K562 (cell line): ENCODE results near the gene UBE2M. TPM values are rescaled to one million over a fixed set of nuclear protein-coding genes. Genes with fewer than 3 reads are reported as not detected.

Source experiments
- ARNT ChIP-seq, 2 experiments: fragments of 450-650 bp; IDR thresholded peaks; 2 replicates each; pipeline ENCODE4 v1.6.1; 2016; ENCODE audit warnings: mild to moderate bottlenecking in 1 of 2
- CTCFL ChIP-seq: IDR thresholded peaks from 2 replicates; pipeline ENCODE4 v1.6.1; 2011; ENCODE audit warnings: borderline replicate concordance, low read depth, mild to moderate bottlenecking, moderate library complexity, low read length; ENCODE audit not compliant: insufficient read depth, poor library complexity, severe bottlenecking
- GABPB1 ChIP-seq: sonication (generic); formaldehyde crosslinking; IDR thresholded peaks from 2 replicates; pipeline ENCODE4 v1.8.0; 2022; ENCODE audit warnings: mild to moderate bottlenecking, missing genetic modification reagents
- GTF2F1 ChIP-seq: IDR thresholded peaks from 2 replicates; pipeline ENCODE4 v1.6.1; 2011; ENCODE audit warnings: low read depth, low read length, improper control_type of control experiment
- HDAC2 ChIP-seq: fragments of 450-650 bp; IDR thresholded peaks from 2 replicates; pipeline ENCODE4 v1.6.1; 2016; ENCODE audit warnings: mild to moderate bottlenecking
- KDM5B ChIP-seq: fragments of 200-600 bp; sonication (generic); IDR thresholded peaks from 2 replicates; pipeline ENCODE4 v1.6.1; 2012; ENCODE audit warnings: low read depth, mild to moderate bottlenecking, moderate library complexity, low read length, control low read depth, inconsistent platforms; ENCODE audit not compliant: insufficient replicate concordance
- KLF6 ChIP-seq: fragments of 250-450 bp; sonication (Bioruptor Pico); IDR thresholded peaks from 2 replicates; pipeline ENCODE4 v1.4.0; 2020; ENCODE audit warnings: mild to moderate bottlenecking, moderate library complexity, borderline replicate concordance
- LCOR ChIP-seq: sonication (generic); formaldehyde crosslinking; IDR thresholded peaks from 2 replicates; pipeline ENCODE4 v1.8.0; 2022; ENCODE audit warnings: mild to moderate bottlenecking, missing genetic modification reagents
- MEF2A ChIP-seq: IDR thresholded peaks from 2 replicates; pipeline ENCODE4 v1.6.1; 2011; ENCODE audit warnings: low read depth, mild to moderate bottlenecking, low read length, moderate library complexity; ENCODE audit not compliant: control insufficient read depth
- MYNN ChIP-seq, 2 experiments: sonication (generic); formaldehyde crosslinking in 1 of 2; IDR thresholded peaks; 2 replicates each; pipeline versions ENCODE4 v1.5.0 to v1.6.1; 2016 to 2020; ENCODE audit warnings: antibody characterized with exemption in 1 of 2, missing genetic modification reagents in 1 of 2
- NR2C1 ChIP-seq, 2 experiments: fragments of 450-650 bp; IDR thresholded peaks; 2 replicates each; pipeline ENCODE4 v1.6.1; 2017; ENCODE audit warnings: mild to moderate bottlenecking in 2 of 2, antibody characterized with exemption in 1 of 2, inconsistent platforms in 1 of 2, missing compliant biosample characterization in 1 of 2, missing genetic modification characterization in 1 of 2
- RBFOX2 ChIP-seq: fragments of 200-400 bp; formaldehyde crosslinking; IDR thresholded peaks from 2 replicates; pipeline ENCODE4 v1.6.1; 2017; ENCODE audit warnings: low read depth, mild to moderate bottlenecking, low read length, moderate library complexity
- SMARCA5 ChIP-seq: fragments of 450-650 bp; IDR thresholded peaks from 2 replicates; pipeline ENCODE4 v1.6.1; 2016
- TAF1 ChIP-seq: IDR thresholded peaks from 2 replicates; pipeline ENCODE4 v1.6.1; 2011; ENCODE audit warnings: mild to moderate bottlenecking, low read length, moderate library complexity; ENCODE audit not compliant: insufficient read depth, control insufficient read depth, severe bottlenecking; ENCODE audit errors: extremely low read depth
- TRIM24 ChIP-seq, 2 experiments: fragments of 450-650 bp; IDR thresholded peaks; 2 replicates each; pipeline ENCODE4 v1.6.1; 2016
- ZBTB9 ChIP-seq: fragments of 450-650 bp; formaldehyde crosslinking; IDR thresholded peaks from 2 replicates; pipeline ENCODE4 v1.4.0; 2020; ENCODE audit warnings: mild to moderate bottlenecking, moderate library complexity
- ZNF12 ChIP-seq: sonication (generic); formaldehyde crosslinking; IDR thresholded peaks from 2 replicates; pipeline ENCODE4 v1.4.0; 2020; ENCODE audit warnings: mild to moderate bottlenecking, missing genetic modification reagents
- ZNF146 ChIP-seq: IDR thresholded peaks from one replicate; pipeline ENCODE4 v1.6.1; 2018; ENCODE audit warnings: missing compliant biosample characterization; ENCODE audit not compliant: unreplicated experiment
- ZNF197 ChIP-seq: fragments of 200-800 bp; sonication (Bioruptor generic); IDR thresholded peaks from 2 replicates; pipeline ENCODE4 v1.6.1; 2016; ENCODE audit warnings: low read depth, missing genetic modification characterization, missing compliant biosample characterization
- ZNF224 ChIP-seq: sonication (generic); formaldehyde crosslinking; IDR thresholded peaks from 2 replicates; pipeline ENCODE4 v1.8.0; 2022; ENCODE audit warnings: mild to moderate bottlenecking, missing genetic modification reagents
- ZNF311 ChIP-seq: fragments of 250-450 bp; sonication (Bioruptor Pico); IDR thresholded peaks from 2 replicates; pipeline ENCODE4 v1.4.0; 2020; ENCODE audit warnings: mild to moderate bottlenecking, moderate library complexity
- polyA plus RNA-seq, 8 experiments: library from polyadenylated mRNA; depleted of rRNA in 4 of 8; stranded (reverse) in 5 of 8; unstranded in 3 of 8; fragments of >200 nt; fragmentation: Nextera tagmentation in 2 of 8; fragmentation: Illumina TruSeq in 1 of 8; extraction: Ambion mirVana in 2 of 8; extraction: Trizol in 1 of 8; gene quantifications; 2 replicates each; pipeline versions ENCODE4 v1.2.1 to v1.2.3, GENCODE V29; 2011 to 2014; ENCODE audit warnings: inconsistent platforms in 1 of 8, missing spikeins in 1 of 8
- total RNA-seq, 7 experiments: library from RNA; depleted of rRNA in 6 of 7; stranded (reverse); fragments of >200 nt in 6 of 7; fragmentation: Illumina TruSeq in 2 of 7; extraction: Trizol in 2 of 7; gene quantifications; 2 replicates each; pipeline versions ENCODE4 v1.2.1 to v1.2.3, GENCODE V29; 2011 to 2021; ENCODE audit warnings: low replicate concordance in 1 of 7

The UBE2M gene
- total and polyA plus RNA-seq, 9 of the 15 experiments (the other 6 are each of a cell fraction or from before 2014, with no cell fraction given): 0.92 to 163 (median 85.7) TPM

- TF ChIP-seq GABPB1 (CRISPR knock-in tag) (peak; percentile 88), ZNF197 (CRISPR knock-in tag) (0 out of 2 replicates have a peak, but pooled peaks have one; percentile 34), CTCFL (peak; percentile 72), ARNT (IDR thresholded peaks at IDR 0.05) (no peak), LCOR (CRISPR knock-in tag) (peak; percentile 73; the same call in 1 of the 2 replicates), KDM5B (no peak), SMARCA5 (no peak), KLF6 (no peak; the same call in 1 of the 2 replicates), MEF2A (peak; percentile 20; the same call in 1 of the 2 replicates), ZBTB9 (CRISPR knock-in tag) (peak; percentile 80; the same call in 1 of the 2 replicates), TAF1 (peak; percentile 34), RBFOX2 (peak; percentile 35; the same call in 1 of the 2 replicates), NR2C1 (IDR thresholded peaks at IDR 0.05) (peak; percentile 67; the same call in 1 of the 2 replicates), NR2C1 (tag; IDR thresholded peaks at IDR 0.05) (peak; percentile 41; the same call in 1 of the 2 replicates), TRIM24 (IDR thresholded peaks at IDR 0.05) (peak in 1 of 2 experiments; percentile 44; a peak in 1 of 4 replicates), ZNF224 (CRISPR knock-in tag) (no peak), ZNF311 (CRISPR knock-in tag) (peak; percentile 32; the same call in 1 of the 2 replicates), MYNN (IDR thresholded peaks at IDR 0.05) (peak; percentile 77; the same call in 1 of the 2 replicates), MYNN (CRISPR knock-in tag; IDR thresholded peaks at IDR 0.05) (no peak), ZNF146 (CRISPR knock-in tag) (no peak), ZNF12 (CRISPR knock-in tag) (0 out of 2 replicates have a peak, but pooled peaks have one; percentile 27), HDAC2 (no peak), GTF2F1 (no peak)
Measured at GRCh38 chr19:58581227-58582141, 23.1 kb upstream of the UBE2M start (continued).
